Esophagus squamous epithelium (tissue), 5 donors: ENCODE measurements around the gene ACSF2. TPM values are rescaled to one million over a fixed set of nuclear protein-coding genes. Genes with fewer than 3 reads are reported as not detected.

ENCODE experiments used
- DNase-seq: peaks from one replicate; lab custom pipeline; 2025; lab: John Stamatoyannopoulos, UW
- H3K27ac ChIP-seq, 4 donors: fragments of 200-600 bp; sonication (generic); one replicate each; pipeline ENCODE4 v1.5.1; 2016 to 2019; ENCODE audit warnings: mild to moderate bottlenecking in 1 of 4
- H3K27me3 ChIP-seq, 4 donors: fragments of 200-600 bp; sonication (generic); 1 replicate in 3 of 4; 2 replicates in 1 of 4; pipeline versions ENCODE4 v1.5.1 to v1.6.0; 2017 to 2021; ENCODE audit warnings: antibody characterized with exemption in 1 of 4
- H3K36me3 ChIP-seq, 3 donors: fragments of 200-600 bp; sonication (generic); one replicate each; pipeline ENCODE4 v1.5.1; 2016 to 2019
- H3K4me1 ChIP-seq, 3 donors: fragments of 200-600 bp; sonication (generic); one replicate each; pipeline ENCODE4 v1.5.1; 2017 to 2019
- H3K4me3 ChIP-seq, 4 donors: fragments of 200-600 bp; sonication (generic); 1 replicate in 3 of 4; 2 replicates in 1 of 4; pipeline ENCODE4 v1.5.1; 2016 to 2019; ENCODE audit warnings: mild to moderate bottlenecking in 2 of 4, moderate library complexity in 1 of 4
- H3K9me3 ChIP-seq, 3 donors: fragments of 200-600 bp; sonication (generic); one replicate each; pipeline ENCODE4 v1.5.1; 2016 to 2019
- CTCF ChIP-seq, 6 experiments: fragments of 450-650 bp in 4 of 6; fragments of 200-600 bp in 2 of 6; sonication (generic) in 2 of 6; IDR thresholded peaks; one replicate each; pipeline ENCODE4 v1.5.1; 2016 to 2019; ENCODE audit warnings: antibody characterized with exemption in 6 of 6, mild to moderate bottlenecking in 4 of 6, moderate library complexity in 4 of 6
- POLR2A ChIP-seq, 4 donors: fragments of 450-650 bp; IDR thresholded peaks; one replicate each; pipeline ENCODE4 v1.6.1; 2017; ENCODE audit warnings: antibody characterized with exemption in 4 of 4, mild to moderate bottlenecking in 4 of 4, moderate library complexity in 3 of 4
- WGBS, 2 donors: methylation state at CpG; one replicate each; pipeline ENCODE4 v1.1.5; 2018; 5-methylcytosine and 5-hydroxymethylcytosine counted together
- intact Hi-C: fragments of 100-400 bp; cut with DNase I; formaldehyde crosslinking; loops from one replicate; pipeline ENCODE4 v1.15.0; 2022
- total RNA-seq, 4 donors: library from RNA; depleted of rRNA; stranded (reverse); fragments of >200 nt; gene quantifications; one replicate each; pipeline ENCODE4 v1.1.0, GENCODE V29; 2016
- donor health status: DM: yes; HTN: yes; CAD: no.

ACSF2 gene
- total RNA-seq, 4 donors from 2014 or later, result 7.0 to 26.3 (median 19.0) TPM

GRCh38 chr17:50495918-50496317 is 69.9 kb downstream of the ACSF2 start:
- H3K36me3 ChIP-seq, result no peaks in the 10 kb centered on the region
- peaks cover 0 to 12% (median 0%) of the 10 kb centered on the region in 3 donors for H3K4me1 ChIP-seq
- WGBS, 2 donors, result 86 to 92% methylated on average over 8 of the region's 8 CpGs
- no peaks in the 10 kb centered on the region for H3K27me3 ChIP-seq
- no peak for TF ChIP-seq CTCF (IDR thresholded peaks at IDR 0.05)
- no peak for TF ChIP-seq POLR2A (IDR thresholded peaks at IDR 0.05)
- H3K27ac ChIP-seq, result no peak overlapping the region
- intact Hi-C loops, result no loop called here
- no peak overlapping the region for H3K4me3 ChIP-seq
- no peak for DNase-seq
- no peaks in the 10 kb centered on the region for H3K9me3 ChIP-seq

- Histone ChIP-seq H3K27me3 (no peaks in the 10 kb centered on the region), H3K4me1 (peaks cover 0 to 12% (median 0%) of the 10 kb centered on the region in 3 donors), H3K4me3 (no peak overlapping the region), H3K36me3 (no peaks in the 10 kb centered on the region), H3K9me3 (no peaks in the 10 kb centered on the region), H3K27ac (peak overlapping the region in 3 of 4 donors; percentile 28 to 63 (median 61))
- intact Hi-C loops, result no loop called here
- DNase-seq, result no peak
- TF ChIP-seq CTCF (IDR thresholded peaks at IDR 0.05) (no peak), POLR2A (IDR thresholded peaks at IDR 0.05) (no peak)
- WGBS, 2 donors, result 68 to 82% methylated on average over 3 to 4 of the region's 7 CpGs
Measured at GRCh38 chr17:50498021-50498874, 72.2 kb downstream of the ACSF2 start.

GRCh38 chr17:50499270-50499669 is 73.3 kb downstream of the ACSF2 start:
- intact Hi-C loops, result no loop called here

GRCh38 chr17:50499721-50500120 is 73.7 kb downstream of the ACSF2 start:
- H3K36me3 ChIP-seq, result no peaks in the 10 kb centered on the region
- WGBS, 2 donors, result 89 to 91% methylated on average over 2 of the region's 2 CpGs
- H3K27me3 ChIP-seq, result no peaks in the 10 kb centered on the region
- no peak overlapping the region for H3K27ac ChIP-seq
- peaks cover 0 to 12% (median 0%) of the 10 kb centered on the region in 3 donors for H3K4me1 ChIP-seq
- no peak for DNase-seq
- H3K4me3 ChIP-seq, result no peak overlapping the region
- intact Hi-C loops, result no loop called here
- no peaks in the 10 kb centered on the region for H3K9me3 ChIP-seq
- TF ChIP-seq POLR2A (IDR thresholded peaks at IDR 0.05) (no peak), CTCF (IDR thresholded peaks at IDR 0.05) (no peak)

More at GRCh38 chr17:50499270-50499669, 73.3 kb downstream of the ACSF2 start:
- no peaks in the 10 kb centered on the region for H3K27me3 ChIP-seq
- no peak overlapping the region for H3K4me3 ChIP-seq
- no peak for DNase-seq
- no peak overlapping the region for H3K27ac ChIP-seq
- H3K9me3 ChIP-seq, result no peaks in the 10 kb centered on the region
- no peaks in the 10 kb centered on the region for H3K36me3 ChIP-seq
- H3K4me1 ChIP-seq, result peaks cover 0 to 12% (median 0%) of the 10 kb centered on the region in 3 donors
- TF ChIP-seq CTCF (IDR thresholded peaks at IDR 0.05) (no peak), POLR2A (IDR thresholded peaks at IDR 0.05) (no peak)

- H3K4me3 ChIP-seq, result no peak overlapping the region
- no peaks in the 10 kb centered on the region for H3K9me3 ChIP-seq
- intact Hi-C loops, result no loop called here
- WGBS, 2 donors, result 34 to 36% methylated on average over 5 of the region's 5 CpGs
- H3K36me3 ChIP-seq, result no peaks in the 10 kb centered on the region
- TF ChIP-seq CTCF (IDR thresholded peaks at IDR 0.05) (peak in 4 of 6 experiments; percentile 24 to 43 (median 35)), POLR2A (IDR thresholded peaks at IDR 0.05) (no peak)
- peaks cover 0 to 21% (median 0%) of the 10 kb centered on the region in 3 donors for H3K4me1 ChIP-seq
- no peak overlapping the region for H3K27ac ChIP-seq
- DNase-seq, result no peak
- no peaks in the 10 kb centered on the region for H3K27me3 ChIP-seq
Measured at GRCh38 chr17:50501054-50501453, 75.0 kb downstream of the ACSF2 start.
